HG02884 (cell line): ENCODE results near the gene TTYH3.
"Not testable (repeated sequence)": the region's sequence is repeated elsewhere in the genome, so short reads cannot be mapped to it uniquely, and the experiment has no call there.

Experiments
- ATAC-seq: cut with Tn5 transposase; IDR thresholded peaks from one replicate; pipeline ENCODE4 v1.9.1; 2021; ENCODE audit warnings: mild to moderate bottlenecking, moderate library complexity; ENCODE audit not compliant: unreplicated experiment

TTYH3 gene

DNA sequence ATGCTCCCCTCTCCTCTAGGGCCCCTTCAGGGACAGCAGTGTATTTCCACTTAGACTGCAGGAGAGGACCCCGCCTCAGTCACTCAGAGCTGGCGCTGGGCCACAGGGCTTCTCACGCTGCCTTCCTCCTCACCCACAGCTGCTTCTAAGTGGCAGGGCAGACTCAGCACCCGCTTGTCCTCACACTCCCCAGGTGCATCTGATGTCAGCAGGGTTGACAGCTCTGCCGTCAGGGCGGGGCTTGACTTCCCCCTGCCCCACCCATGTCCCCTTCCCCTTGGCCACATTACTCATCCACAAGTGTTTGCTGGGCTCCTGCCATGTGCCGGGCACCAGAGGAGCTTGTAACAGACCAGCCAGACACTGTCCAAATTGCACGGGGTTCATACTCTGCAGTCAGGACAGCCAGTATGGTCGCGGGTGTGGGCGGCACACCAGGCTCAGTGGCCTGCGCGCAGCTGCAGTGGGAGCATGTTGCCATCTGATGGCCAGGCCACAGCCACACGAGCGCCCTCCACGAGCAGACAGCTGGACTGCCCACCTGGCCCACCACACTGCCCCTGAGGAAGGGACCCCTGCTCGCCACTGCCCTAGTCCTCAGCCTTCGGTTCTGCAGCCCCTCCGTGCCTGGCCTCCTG lies 29.3 kb upstream of the TTYH3 start:
- ATAC-seq: no peak

DNA sequence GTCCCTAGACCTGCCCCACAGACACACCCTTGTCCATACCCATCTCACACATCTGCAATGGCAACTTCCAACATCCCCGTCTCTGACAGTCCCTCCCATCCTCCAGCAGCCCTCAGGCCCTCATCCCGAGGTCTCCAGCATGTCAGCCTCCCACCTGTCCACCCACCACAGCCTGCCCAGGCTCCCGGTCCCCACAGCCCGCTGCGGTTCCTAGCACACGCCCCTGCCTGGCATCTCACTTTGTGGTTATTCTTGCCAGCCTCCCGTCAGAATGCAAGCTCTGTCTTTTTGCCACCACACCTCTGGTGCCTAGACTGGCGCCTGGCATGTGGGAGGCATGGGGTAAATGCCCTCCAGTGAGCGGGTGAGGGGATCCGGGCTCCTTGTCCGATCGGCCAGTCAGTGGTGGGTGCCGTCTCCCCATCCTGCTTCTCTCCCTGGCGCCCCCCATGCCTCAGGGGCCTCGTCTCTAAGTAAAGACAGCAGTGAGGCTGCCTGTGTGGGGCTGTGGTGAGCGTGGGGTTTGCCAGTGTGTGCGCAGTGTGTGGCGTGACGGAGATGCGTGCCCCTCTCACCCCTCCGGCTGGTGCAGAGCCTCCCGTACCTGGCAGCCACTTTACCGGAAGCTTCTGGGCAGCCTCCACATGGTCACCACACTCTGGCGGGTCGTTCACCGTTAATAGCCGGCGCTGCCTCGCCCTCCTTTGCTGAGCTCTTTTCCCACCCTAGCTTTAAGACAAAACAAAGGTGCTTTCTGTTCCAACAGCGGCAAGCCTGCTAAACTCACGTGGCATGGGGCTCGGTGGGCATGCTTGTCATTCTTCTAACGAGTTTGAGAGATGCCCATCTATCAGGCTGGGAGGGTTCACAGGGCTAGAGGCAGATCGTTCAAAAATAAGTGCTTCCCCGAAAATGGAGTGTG lies 28.5 kb upstream of the TTYH3 start:
- no peak for ATAC-seq

DNA sequence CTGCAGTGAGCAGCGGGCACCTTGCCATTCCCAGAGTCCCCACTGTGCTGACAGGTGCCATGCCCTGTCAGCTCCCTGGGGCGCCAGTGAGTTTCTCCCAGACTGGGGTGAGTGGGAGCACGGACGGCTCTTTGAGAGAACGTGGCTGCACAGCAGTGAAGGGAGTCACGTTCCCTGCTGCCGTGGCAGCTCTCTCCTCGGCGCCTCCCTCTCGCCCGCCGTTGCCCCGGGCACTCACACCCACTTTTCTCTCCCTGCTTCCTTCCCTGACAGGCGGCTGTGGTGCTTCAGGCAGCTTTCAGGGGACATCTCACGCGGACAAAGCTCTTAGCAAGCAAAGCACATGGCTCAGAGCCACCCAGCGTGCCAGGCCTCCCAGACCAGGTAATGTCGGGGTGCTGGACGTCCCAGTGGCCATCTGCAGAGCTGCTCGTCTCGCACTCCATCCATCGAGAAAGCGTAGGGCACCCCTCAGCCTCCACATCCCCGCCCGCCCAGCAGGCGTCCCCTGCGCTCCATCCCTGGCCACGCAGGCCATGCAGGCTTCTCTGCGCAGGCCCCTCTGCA lies 27.1 kb upstream of the TTYH3 start:
- ATAC-seq: no peak

DNA sequence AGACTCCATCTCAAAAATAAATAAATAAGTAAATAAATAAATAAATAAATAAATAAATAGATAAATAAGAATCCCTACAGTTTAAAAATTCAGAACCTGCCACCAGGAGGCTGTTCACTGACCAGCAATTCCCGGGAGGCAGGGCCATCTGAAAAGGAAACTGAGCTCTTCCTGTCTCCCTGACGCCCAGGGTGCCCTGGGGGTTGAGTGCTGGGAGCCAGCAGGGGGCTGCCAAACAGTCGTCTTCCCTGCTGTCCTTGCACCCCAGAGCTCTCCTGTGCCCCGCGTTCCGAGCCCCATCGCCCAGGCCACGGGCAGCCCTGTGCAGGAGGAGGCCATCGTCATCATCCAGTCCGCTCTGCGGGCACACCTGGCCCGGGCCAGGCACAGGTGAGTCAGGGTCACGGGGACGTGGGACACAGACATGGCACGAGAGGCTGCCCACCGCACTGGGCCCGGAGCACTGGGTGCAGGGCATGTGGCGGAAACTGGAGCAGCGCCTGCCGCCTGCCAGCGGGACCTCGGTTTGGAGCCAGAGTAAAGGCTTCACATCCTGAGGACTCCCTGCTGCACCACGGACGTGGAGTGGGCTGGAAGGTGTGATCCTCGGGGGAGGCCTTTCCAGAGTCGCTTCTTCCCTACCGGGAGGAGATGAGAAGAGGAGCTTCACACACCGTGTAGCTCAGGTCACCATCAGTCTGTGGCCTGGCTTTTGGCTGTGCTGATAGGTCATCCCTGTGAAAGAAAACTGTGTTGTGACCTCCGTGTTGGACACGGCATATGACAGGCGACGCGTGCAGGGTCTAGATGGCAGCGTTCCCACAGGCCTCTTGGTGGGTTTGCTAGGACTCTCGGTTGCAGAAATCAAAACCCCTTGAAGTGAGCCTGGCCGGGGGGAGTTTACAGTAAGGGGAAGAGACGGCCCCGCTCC lies 25.9 kb upstream of the TTYH3 start:
- no peak for ATAC-seq

DNA sequence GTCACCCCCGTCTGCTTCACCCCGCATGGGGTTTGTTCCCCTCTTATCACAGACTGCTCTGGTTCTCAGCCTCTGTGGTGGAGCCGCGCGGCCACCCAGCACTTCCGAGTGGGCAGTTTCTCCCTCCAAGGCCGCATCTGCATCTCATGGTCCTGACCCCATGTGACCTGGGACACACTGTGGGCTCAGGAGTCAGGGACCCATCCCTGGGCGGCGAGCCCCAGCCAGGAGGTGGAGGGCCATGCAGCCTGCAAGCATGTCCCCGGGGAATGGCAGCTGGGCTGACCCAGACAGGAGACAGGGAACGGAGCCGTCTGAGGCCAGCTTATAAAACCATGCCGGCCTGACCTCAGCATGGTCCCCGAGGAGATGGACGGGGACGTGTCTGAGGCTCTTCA lies 25.2 kb upstream of the TTYH3 start:
- ATAC-seq: no peak

DNA sequence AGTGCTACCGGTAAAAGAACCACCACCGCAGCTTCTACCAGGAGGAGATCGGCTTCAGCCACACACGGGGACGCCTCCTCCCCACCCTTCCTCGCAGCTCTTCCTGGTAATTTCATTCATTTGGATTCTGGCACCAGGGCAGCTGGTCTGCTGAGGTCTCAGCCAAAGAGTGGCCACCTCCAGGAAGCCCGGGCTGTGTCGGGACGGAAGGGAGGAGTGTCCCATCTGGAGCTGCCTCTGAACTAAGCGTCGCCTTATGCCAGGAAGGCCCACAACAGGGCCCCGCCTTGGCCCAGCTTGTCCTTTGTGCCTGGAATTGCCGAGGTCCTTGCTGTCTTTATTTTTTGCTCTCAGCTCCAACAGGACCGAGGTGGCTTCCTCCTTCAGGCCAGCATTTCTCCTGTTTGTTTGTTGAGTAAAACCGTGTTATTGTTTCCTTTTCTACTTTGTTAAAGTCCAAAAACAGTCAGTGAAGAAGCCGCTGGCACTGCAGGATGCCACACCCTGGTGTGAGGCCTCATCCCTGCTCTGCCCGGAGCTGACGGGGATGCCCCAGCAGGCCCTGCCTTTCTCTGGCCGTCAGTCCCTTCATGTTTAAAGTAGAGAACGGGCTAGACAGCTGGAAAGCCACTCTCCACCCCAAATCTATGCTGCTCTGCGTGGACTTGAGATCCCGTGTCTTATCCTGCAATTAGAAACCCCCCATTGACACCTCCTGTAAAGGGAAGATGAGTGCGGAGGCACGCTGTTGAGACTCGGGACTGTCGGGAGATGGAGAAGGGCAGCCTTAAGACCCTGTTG lies 24.5 kb upstream of the TTYH3 start:
- no peak for ATAC-seq

DNA sequence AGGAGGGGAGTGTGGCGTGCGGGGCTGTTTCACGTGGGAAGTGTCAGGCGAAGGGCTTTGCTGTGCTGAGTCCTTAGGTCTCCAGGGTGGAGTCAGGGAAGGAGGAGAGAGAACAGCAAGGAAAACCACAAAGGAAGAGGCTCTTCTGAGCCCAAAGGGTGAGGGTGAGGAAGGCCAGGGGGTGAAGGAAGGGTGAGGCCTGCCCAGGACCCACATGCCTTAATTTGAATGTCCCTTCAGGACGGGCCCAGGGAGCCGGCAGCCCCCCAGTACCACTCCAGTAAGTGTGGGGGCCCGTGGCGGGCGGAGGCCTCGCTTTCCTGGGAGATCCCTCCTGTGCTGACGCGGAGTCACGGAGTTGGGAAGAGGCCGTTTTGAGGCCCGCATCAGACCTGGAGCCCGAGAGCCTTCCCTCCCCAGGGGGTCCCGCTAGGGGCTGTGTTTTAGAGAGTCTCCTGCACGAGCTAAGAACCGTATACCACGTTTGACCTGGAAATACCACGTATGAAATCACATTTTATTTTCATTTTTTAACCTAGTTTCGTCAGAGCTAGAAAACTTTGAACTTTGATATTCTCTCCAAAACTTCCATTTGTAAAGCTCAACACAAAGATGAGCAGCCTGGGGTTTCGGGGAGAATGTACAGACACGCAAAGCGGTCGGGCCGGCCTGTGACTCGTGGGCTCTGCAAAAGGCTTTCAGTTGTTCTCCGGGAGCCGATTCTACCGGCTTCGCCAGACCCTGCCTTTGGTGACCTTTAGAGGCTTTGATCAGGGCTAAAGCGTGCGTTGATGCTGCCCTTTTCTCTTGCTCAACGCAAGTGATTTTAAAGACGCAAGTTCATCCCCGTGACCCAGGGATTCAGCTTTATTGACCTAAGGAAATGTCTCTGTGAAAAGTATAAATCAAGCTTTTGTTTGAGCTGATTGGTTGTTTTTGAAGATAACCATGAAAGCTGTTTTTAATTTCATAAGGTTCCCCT lies 23.6 kb upstream of the TTYH3 start:
- no peak for ATAC-seq

DNA sequence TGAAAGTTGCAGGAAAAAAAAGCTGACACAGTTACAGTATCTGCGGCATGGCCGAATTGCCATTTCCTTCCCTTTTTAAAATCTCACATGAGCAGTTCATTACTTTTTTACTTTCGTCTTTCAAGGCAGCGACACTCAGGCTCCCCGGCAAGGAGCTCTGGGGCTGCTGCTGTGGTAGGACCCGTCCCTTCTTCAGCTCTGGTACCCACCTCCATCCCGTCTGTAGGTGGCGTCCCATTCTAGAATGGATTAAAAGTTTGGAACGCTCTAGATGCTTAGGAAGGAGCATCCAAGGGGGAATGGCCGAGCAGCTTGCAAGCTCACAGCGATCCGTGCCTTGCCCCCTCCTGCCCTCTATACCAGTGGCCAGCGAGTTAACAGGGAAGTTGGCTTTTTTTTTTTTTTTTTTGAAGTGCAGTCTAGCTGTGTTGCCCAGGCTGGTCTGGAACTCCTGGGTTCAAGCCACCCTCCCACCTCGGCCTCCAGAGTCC lies 22.8 kb upstream of the TTYH3 start:
- no peak for ATAC-seq

DNA sequence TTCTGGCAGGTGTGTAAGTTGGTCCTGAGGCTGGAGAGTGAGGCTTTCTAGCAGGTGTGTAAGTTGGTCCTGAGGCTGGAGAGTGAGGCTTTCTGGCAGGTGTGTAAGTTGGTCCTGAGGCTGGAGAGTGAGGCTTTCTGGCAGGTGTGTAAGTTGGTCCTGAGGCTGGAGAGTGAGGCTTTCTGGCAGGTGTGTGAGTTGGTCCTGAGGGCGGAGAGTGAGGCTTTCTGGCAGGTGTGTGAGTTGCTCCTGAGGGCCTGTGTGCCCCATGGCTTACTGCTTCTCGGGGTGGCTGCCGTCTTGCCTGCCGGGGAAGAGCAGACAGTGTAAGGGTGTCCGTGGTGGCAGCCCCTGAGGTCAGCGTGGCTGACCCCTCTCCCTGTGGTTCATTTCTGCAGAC lies 22.1 kb upstream of the TTYH3 start:
- ATAC-seq: not testable (repeated sequence)

DNA sequence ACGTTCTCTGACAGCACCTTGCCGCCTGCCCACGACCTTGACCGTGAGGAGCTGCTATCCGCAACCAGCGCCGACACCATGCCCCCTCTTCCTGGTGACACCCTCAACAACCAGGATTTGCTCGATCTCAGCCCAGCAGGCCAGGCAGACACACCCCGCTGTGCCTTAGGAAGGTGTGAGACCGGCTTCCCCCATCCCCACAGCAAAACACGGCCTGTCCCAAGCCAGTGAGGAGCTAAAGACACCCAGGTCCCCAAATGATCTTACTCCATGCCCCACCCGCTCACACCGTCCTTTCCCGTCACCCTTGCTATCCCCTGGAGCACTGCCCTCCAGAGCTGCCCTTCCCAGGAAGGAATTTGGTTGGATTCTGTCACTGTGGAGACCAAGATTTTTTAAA lies 21.3 kb upstream of the TTYH3 start:
- no peak for ATAC-seq

DNA sequence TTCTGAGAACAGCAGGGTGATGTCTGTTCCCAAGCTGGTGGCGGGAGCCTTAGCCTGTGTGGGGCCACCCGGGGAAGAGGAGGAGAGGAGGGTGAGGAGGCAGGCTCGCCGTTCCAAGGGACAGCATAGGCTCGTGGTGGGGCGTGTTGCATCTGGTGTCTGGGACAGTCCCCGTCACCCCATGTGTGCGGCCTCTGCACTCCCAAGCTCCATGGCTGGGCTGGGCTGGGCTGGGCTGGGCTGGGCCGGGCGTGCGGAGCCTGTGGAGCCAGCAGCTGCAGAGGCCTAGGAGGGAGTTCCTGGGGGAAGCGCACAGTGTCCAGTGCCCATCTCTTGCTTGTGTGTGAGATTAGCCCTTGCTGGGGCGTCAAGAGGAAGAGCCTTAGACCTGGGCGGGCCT lies 20.9 kb upstream of the TTYH3 start:
- no peak for ATAC-seq

DNA sequence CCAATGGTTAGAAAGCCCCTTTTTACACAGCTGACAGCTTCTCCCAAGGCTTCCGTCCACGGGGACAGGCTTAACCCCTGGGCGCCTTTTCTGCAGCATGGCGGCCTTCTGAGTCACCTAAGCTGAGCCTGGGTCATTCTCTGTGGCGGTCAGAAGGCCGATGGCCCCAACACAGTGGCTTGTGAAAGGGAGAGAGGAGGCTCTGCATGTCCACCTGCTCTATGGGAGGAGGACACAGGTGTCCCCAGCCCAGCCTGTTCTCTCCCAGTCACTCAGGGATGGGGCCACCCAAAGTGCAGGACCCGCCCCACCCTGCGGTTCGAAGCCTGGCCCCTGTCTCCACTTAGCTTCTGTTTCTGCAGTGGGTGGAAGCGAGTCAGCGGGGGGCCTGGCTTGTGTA lies 20.4 kb upstream of the TTYH3 start:
- no peak for ATAC-seq

DNA sequence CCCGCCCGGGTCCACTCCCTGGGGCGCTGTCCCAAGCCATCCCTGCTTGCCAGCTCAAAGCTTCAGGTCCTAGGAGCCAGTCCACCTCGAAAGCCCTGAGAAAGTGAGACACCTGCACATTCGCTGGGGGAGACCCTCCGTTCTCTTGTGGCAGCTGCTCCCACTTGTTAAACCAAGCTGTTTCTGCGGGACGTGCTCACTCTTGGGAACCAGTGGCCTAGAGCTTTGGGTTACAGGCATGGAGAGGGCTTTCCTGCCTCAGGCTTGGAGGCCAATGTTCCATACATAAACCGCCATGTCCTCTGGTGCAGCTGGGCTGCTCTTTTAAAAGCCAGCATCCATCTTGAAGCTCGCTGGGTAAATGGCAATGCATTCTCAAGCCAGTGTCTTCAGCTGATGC lies 19.9 kb upstream of the TTYH3 start:
- no peak for ATAC-seq

DNA sequence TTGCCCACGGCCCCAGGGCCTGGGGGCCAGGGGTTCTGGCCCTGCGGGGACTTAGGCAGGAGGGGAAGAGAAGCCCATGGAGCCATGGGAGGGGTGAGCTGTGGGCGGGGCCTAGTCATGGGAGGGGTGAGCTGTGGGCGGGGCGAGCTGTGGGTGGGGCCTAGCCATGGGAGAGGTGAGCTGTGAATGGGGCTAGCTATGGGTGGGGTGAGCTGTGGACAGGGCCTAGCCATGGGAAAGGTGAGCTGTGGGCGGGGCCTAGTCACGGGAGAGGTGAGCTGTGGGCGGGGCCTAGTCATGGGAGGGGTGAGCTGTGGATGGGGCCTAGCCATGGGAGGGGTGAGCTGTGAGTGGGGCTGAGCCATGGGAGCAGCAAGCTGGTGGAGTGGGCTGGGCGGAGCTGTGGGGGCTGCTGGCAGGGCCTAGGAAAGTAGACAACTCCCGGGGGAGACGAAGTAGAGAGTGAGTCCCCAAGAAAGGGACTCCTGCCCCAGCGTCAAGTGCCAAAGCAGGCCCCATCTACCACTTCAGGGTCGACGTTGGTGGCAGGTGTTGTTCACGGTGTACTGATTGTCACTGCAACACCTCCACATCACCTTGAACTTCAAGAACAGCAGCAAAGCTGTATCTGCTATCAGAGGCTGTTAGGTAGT lies 19.2 kb upstream of the TTYH3 start:
- no peak for ATAC-seq

DNA sequence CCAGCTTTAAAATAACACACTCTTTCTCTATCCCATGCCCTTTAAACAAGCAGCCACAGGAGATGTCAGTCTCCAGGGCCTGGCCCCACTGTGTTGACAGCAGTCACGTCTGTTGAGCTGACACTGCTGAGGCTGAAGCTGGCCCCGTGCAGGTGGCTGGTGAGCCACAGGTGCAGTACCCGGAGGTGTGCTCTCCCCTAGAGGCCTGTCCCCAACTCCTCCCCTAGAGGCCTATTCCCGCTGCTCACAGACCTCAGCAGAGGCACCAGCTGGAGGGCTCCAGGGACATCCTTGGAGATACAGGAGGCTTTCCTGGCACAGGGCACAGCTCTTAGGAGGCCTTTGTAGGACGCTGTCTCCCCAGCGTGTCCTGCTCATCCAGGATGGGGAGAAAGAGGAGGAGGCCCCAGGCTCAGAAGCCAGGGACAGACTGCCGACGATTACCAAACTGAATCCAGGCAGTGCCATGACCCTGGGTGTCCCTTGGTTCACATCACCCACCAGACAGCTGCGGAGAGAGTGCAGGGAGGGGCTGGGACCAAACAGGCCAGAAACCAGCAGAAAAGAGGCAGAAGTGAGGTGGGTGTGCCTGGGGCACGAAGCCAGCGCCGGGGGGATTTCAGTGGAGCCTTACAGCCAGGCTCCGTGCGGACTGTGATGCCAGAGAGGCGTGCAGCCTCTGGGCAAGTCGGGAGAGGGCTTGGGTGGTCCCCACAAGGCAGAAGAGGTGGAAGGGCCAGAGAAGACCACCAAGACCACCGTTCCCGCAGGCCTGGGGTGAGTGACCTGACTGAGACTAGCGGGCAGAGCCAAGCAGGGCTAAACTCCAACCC lies 18.5 kb upstream of the TTYH3 start:
- no peak for ATAC-seq

DNA sequence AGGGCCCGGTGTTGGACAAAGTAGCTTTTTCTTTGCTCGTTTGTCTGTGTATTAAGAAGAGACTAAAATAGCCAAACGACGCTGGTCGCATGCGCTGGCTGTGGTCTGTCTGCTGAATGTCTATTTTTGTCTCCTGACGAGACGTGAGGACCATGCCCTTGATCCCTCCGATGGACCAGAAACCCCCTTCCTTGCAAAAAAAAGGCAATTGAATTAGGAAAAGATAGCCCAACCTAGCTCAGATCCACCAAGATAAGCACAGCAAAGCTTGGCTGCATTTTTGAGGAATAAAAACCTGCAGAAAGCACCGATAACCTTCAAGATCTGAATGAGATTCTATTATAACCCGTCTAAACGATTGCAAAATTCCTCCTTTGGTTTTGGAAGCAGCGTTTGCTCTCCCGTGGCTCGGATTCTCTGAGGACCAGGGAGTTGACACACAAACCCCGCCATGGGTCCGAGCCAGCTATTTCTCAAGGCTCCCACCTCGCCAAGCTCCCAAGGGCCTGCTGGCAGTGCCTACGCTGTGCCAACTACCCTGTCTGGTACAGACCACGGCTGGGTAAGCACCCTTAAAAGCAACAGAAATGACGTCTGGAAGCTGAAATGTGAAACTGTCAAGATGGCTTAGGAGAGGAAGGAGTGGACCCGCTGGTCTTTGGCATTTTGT lies 17.7 kb upstream of the TTYH3 start:
- no peak for ATAC-seq
